ENCODE measurements around the gene UBE2U. TPM values are rescaled to one million over a fixed set of nuclear protein-coding genes. Genes with fewer than 3 reads are reported as not detected.

UBE2U gene, protein sequence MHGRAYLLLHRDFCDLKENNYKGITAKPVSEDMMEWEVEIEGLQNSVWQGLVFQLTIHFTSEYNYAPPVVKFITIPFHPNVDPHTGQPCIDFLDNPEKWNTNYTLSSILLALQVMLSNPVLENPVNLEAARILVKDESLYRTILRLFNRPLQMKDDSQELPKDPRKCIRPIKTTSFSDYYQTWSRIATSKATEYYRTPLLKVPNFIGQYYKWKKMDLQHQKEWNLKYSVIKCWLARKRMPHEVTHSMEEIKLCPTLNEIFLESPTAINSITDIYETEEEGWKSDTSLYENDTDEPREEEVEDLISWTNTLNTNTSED
- total RNA-seq, result not detected

DNA sequence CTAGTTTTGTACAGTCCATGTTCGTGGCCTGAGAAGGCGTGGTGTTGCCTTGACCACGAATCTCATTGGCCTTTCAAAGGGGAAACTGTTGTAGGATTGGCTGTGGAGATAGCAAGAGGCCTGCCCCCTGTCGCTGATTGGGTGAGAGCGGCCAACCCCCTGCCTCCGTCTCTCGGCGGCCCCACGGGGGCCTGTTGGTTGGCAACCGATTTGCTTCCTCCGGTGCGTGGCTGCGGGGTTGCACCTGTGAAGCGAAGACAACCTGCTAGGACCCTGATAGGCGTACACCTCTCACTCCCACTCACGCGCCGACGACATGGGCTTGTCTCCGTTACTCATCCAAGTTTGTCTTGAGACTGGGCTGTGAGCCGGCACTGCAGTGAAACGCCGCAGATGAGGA, at the start of gene UBE2U:
UBE2U (plus strand) TSS at position 204 of the 400 bp plus-strand sequence. CDS start 428 bp downstream, outside the sequence.
- ATAC-seq (no peak), DNase-seq (ENCODE audit: low spot score) (no peak)
- intact Hi-C loops (cut with DNase I), result no loop called here

DNA sequence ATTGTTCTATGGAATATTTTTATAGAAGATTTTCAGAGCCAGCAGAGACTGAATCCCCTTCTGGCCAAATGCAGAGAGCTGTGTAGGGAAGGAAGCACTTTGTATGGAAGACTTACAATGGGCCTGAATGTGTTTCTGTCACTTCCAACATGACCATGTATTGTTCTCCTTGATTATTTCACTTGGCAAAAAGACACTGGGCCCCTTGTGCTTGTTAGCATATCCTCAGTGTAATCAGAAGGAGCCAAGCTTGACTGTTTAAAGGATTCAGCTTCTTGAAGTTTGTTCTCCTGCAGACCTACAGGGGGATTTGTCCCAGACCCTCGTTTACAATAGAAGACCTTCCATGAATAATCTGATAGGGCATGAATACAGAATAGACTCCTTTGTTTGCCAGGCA, 48.1 kb upstream of the UBE2U start:
- no peak for ATAC-seq

DNA sequence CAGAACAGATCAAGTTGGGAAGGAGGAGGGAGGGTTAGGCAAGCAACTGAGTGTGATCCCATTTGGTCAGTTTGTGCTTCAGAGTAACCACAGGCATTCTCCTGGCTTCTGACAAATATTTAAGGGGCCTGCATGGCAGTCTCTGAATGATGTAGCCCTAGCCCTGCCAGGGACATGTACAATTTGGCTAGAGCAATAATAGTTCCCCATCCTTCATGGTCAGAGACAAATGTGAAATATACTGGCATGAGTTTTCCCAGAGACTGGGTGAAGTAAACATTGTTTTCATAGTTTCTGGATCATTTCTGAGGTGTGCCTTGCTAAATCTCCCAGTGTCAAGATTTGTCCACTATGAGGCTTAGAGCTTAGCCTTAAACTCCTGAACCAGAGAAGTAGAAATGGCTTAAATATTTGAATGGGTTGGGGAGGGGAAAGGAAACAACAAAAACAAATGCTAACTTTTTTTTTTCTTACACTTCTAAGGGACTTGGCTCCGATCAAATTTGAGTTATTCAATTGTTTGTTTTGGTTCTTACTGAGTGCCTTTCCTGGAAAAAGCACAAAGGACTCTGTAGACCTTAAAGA, 42.0 kb upstream of the UBE2U start:
- ATAC-seq (peak; percentile 89), DNase-seq (ENCODE audit: low spot score) (no peak)
- intact Hi-C loops (cut with DNase I), result no loop called here

More for the DNA sequence above, 48.1 kb upstream of the UBE2U start:
- intact Hi-C loops (cut with DNase I), result no loop called here
- no peak for DNase-seq (ENCODE audit: low spot score)

DNA sequence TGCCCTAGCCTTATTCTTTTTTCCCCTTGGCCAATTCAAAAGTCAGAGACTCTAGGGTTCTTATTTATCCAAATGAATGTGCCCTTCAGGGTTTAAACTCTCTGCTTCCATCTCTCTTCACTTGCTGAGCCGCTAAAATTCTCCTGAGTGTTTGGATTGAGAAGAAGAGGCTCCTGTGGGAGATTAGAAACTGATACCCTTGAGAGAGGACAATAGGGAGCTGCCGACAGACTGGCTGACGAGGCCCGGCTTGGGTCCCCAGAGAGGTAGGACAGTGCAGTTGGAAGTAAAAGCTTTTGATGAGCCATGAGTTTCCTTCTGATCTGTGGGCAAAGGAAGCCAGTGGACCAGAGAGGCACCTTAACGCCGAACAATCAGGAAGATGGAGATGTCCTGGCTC, 41.3 kb upstream of the UBE2U start:
- ATAC-seq, result no peak
- DNase-seq (ENCODE audit: low spot score), result no peak
- intact Hi-C loops (cut with DNase I), result no loop called here

DNA sequence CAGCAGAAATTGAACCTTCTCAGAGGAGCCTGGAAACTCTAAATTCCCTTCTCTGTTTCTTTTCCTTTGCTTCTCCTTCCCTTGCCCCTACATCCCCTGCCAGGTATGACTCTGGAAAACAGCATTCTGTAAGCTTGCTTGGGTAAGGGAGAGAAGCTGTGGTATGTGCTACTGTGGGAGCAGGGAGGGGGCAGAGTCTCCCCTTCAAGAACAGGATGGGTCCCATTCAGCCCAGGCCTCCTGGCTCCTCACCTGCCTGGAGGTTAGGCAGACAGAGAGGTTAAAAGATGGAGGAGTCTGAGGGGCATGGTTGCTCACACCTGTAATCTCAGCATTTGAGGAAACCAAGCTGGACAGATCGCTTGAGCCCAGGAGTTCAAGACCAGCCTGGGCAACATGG, 40.6 kb upstream of the UBE2U start:
- ATAC-seq (no peak), DNase-seq (ENCODE audit: low spot score) (no peak)
- intact Hi-C loops (cut with DNase I), result no loop called here

DNA sequence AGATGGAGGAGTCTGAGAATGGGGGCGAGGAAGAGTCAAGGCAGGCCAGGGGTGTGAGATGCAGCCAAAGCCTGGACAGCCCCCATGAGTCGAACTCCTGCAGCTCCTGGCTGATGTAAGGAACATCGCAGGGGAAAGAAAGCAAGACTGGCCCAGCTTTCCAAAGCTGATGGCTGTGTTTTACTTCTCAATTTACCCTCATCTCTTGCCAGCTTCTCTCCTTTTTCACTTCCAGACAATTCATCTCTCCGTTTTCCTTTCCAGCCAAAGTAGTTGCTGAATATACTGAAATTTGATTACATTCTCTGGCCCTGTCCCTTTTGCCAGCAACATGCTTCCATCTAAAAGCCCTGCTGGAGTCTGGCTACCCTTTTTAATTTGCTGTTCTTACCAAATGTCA, 40.0 kb upstream of the UBE2U start:
- no peak for DNase-seq (ENCODE audit: low spot score)
- no peak for ATAC-seq
- intact Hi-C loops (cut with DNase I), result no loop called here

DNA sequence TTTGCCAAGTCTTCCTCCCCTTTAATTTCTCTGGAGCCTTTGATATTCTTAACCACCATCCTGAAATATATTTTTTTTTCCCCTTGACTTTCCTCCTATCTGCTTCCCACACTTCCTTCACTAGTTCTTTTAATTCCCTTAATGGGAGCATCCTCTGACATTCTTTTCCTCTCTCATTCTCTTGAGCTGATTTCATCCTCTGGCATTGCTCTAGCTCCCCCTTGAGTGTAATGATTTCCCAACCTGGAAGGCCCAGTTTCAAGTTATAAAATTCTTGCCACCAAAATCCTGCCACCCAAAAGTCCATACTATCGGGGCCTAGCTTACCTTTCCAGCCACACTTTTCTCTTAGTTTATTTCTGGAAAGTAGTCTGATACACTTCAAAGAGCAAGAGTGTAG, 39.5 kb upstream of the UBE2U start:
- no peak for DNase-seq (ENCODE audit: low spot score)
- intact Hi-C loops (cut with DNase I), result no loop called here
- ATAC-seq, result peak; percentile 79

DNA sequence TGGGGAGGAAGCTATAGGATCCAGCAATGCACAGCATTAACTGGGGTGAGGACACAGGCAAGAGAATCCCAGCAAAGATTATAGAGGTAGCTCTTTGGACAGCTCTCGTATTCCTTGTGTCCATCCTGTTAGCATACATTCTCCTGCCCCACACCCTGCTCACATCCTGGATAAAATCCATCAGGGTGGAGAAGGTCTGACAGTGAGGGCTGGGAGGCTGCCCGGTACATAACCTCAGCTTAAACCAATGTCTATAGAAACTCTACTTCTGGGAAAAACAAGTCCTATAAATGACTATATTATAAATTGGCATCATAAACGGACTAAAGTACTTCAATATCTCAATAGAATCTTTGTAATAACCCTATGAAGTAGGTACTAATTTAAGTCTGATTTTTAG, 36.8 kb upstream of the UBE2U start:
- intact Hi-C loops (cut with DNase I), result no loop called here
- no peak for DNase-seq (ENCODE audit: low spot score)
- no peak for ATAC-seq

DNA sequence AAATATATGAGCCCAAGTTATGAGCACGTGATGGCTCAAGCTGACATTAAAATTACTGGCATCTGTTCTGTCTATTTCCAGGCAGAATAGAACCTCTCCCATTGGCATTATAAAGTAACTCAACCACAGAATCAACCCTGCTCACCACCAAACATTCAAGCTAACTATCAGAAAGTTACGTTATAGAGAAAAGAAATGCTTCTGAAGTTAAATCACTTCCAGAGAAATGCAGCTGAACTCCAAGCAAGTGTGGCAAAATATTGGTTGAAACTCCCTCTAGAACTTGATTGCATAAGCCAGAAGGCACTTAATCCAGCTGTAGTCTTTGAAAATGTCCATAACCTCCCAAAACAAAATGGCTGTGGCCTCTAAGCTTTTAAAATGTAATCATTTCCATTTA, 36.2 kb upstream of the UBE2U start:
- no peak for ATAC-seq
- intact Hi-C loops (cut with DNase I), result no loop called here

DNA sequence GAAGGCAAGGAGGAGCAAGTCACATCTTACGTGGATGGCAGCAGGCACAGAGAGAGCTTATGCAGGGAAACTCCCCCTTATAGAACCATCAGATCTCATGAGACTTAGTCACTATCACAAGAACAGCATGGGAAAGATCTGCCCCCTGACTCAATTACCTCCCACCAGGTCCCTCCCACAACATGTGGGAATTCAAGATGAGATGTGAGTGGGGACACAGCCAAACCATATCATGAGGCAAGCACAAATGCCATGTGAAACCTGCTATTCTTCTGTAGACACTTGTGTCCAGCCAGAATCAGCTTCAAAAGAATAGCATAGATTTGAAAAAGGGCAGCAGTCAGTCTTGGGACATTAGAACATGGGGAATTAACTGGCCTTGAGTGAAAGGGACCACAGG, 32.2 kb upstream of the UBE2U start:
- DNase-seq (ENCODE audit: low spot score), result no peak
- ATAC-seq, result no peak
- intact Hi-C loops (cut with DNase I), result no loop called here

More for the DNA sequence above, 36.2 kb upstream of the UBE2U start:
- DNase-seq (ENCODE audit: low spot score), result no peak

DNA sequence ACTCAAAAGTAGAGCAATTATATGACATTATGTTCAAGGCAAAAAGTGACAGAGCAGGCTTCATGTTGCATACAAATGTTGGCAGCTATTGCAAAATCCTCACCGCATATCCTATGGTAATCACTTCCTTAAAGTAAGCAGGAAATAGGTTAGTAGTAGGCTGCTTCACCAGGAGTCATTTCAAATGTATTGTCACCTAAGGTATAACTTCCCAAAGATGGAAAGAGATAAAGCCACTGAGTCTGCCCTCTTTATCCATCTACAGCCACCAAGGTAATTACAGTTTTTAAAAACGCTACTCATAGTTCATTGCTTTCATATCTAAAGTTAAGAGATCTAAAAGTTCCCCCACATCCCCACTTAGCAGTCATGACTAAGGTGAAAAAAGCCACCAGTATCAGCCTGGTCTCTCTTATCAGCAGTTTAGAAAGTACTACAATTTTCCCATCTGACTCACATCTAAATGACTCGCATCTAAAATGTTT, 31.6 kb upstream of the UBE2U start:
- intact Hi-C loops (cut with DNase I), result no loop called here
- no peak for DNase-seq (ENCODE audit: low spot score)
- ATAC-seq, result no peak

DNA sequence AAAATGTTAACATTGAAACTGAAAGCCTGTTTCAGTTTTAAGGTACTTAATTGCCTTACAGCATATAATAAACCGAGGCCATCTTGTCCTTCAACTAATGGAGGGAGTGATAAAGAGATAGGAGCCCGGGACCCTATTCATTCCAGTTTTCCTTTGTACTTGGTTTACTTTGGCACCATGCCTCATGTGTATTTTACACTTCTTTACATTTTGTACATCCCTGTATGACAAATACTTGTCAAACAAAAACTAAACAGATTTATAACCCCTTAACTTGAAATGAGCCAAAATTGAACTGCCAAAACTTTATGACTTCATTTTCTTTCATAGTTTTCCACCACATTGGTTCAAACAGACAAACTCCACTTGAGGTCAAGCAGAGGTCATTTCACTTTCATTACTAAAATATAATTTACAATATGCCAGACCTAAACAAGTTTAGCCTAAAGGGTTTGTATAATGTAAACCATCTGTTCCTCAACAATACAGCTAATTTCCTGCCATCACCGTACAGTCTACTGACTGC, 30.9 kb upstream of the UBE2U start:
- intact Hi-C loops (cut with DNase I), result no loop called here
- no peak for ATAC-seq
- DNase-seq (ENCODE audit: low spot score), result no peak

DNA sequence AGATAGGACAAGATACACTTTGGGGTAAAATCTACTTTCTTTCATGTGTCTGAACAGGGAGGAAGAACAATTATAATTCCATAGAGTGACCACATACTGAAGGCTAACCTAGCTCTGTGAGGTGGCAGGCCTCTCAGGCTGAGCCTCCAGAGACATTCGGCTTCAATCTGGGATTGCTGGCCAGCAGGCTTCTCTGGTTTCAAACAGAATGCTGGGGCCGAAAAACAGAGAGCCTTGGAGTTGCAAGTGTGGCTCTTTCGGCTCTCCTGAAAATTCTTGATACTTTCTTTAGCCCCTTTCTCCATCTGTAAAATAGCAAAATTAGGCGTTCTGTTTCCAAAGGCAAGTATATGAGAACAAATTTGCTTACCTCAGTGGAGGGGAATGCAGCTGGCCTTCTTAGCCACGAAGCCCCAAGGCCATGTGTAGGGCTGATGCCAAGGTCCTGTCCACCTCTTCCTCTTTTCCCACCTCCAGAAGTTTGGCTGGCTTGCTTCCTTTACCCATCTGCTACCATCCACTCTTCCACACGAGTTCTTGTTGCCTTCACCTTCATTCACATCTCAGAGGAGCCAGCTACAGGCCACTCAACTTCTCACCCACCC, 30.0 kb upstream of the UBE2U start:
- DNase-seq (ENCODE audit: low spot score) (no peak), ATAC-seq (peak; percentile 44)
- intact Hi-C loops (cut with DNase I), result no loop called here

DNA sequence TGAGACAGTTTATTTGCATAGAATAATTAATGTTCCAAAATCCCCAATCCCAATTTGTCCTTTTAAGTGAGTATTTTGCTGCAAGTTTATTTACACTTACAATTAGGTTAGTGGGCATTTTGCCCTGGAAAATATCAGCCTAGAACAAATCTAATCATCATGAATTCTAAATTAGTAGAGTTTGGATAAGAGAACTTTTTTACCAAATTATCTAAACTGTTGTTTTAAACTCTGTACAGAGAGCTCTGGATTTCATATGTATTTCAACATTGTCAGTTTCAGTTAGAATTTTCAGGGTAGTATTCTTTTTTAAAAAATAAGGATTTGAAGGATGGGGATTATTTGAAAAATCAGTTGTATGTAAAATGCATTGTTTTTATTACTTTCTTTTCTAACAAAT, 27.8 kb upstream of the UBE2U start:
- intact Hi-C loops (cut with DNase I), result no loop called here
- ATAC-seq, result no peak
- no peak for DNase-seq (ENCODE audit: low spot score)

DNA sequence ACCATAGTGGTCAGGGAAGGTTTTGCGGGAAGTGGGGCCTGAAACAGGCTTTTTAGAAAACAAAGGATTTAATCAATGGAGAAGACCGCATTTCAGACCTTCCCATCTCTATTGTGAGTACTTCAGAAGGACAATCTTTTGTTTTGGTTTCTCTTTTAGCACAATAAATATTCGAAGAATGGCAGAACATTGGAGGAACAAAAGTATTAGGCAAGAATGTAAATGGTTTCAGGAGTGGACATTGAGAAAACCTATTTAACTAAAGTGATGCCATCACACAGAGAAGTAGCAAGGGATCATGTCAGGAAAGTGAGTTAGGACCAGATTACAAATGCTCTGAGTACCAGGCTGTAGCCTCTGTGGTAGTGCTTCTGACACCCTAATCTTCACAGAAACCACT, 26.8 kb upstream of the UBE2U start:
- ATAC-seq, result no peak
- no peak for DNase-seq (ENCODE audit: low spot score)
- intact Hi-C loops (cut with DNase I), result no loop called here

DNA sequence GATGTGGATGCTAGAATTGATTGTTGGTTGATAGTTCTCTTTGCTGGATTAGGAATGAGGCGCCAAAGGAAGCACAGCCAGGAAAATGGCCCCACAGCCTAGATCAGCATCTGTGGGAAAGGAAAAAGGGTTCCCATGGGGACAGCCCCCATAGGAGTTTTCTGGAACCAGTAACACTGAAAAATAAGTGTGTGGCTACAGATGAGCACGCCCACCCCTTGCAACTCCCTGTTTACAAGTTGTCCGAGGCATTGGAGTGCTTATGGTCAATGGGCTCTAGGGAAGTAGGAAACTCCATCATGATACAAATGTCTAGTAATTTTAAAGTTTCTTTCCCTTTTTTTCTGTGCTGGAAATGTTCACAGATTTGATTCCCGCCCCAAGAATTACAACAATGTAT, 23.8 kb upstream of the UBE2U start:
- ATAC-seq (no peak), DNase-seq (ENCODE audit: low spot score) (no peak)
- intact Hi-C loops (cut with DNase I), result no loop called here

DNA sequence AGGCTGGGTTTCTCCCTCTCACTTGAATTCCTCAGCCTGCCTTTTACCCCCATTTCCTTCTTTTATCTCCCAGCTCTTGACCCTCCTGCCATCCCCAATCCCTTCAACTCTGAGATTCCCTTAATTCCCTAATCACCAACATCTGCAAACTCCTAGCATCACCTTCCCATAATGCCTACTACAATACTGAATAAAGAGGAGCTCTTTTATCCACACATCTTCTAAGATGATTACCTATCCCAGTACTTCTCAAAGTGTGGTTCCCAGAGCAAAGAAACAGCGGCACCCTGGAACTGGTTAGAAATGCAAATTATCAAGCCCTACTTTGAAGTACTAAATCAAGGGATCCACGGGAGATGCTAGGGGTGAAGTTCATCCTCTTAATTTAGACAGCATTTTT, 21.2 kb upstream of the UBE2U start:
- no peak for DNase-seq (ENCODE audit: low spot score)
- ATAC-seq, result no peak
- intact Hi-C loops (cut with DNase I), result no loop called here

DNA sequence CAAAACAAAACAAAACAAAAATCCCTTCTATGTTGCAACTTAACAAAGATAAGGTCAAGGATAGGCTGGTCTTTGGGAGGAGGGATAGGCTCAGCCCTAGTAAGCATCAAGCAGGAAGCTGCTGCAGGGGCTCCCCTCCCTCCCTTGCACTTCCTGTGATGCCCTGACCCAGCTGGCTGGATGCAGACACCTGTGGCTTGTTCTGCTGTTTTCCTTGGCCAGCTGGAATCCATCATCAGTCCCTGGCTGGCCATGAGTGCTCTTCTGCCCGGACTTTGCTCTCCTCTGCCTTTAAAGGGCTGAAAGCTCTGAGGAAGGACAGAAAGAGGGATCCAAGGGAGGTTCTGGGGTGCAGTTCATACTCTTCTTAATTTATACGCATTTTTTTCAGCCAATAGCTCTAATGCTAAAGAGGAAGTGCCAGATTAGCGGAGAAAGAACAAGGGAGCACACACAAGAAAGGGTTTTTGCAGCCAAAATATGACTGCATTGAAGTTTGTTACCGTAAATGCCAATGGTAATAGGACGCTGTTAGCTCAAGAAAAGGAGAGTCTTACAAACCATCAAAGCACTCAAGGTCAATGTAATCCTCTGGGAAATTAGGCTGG, 19.9 kb upstream of the UBE2U start:
- DNase-seq (ENCODE audit: low spot score) (no peak), ATAC-seq (peak; percentile 91)
- intact Hi-C loops (cut with DNase I), result no loop called here

DNA sequence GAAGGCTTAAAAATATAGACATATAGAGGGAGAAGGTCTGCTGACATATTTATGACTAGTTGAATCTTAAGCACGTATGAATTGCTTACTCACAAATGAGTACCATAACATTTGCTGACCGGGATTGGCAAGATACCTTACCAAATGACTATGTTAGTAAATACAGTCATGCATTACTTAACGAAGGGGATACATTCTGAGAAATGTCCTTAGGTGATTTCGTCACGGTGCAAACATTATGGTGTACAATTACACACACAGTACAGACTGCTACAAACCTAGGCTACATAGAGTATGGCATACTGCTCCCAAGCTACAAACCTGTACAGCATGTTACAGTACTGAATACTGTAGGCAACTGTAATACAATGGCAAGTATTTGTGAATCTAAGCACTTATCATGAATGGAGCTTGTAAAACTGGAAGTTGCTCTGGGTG, 19.4 kb upstream of the UBE2U start:
- ATAC-seq (no peak), DNase-seq (ENCODE audit: low spot score) (no peak)
- intact Hi-C loops (cut with DNase I), result no loop called here

Data from sciatic nerve (tissue), 2 donors.